ENCODE measurements around the gene MLLT1. TPM values are rescaled to one million over a fixed set of nuclear protein-coding genes. Genes with fewer than 3 reads are reported as not detected.

The MLLT1 gene
- total RNA-seq, 4 donors from 2014 or later = 5.9 to 103 (median 13.3) TPM

DNA sequence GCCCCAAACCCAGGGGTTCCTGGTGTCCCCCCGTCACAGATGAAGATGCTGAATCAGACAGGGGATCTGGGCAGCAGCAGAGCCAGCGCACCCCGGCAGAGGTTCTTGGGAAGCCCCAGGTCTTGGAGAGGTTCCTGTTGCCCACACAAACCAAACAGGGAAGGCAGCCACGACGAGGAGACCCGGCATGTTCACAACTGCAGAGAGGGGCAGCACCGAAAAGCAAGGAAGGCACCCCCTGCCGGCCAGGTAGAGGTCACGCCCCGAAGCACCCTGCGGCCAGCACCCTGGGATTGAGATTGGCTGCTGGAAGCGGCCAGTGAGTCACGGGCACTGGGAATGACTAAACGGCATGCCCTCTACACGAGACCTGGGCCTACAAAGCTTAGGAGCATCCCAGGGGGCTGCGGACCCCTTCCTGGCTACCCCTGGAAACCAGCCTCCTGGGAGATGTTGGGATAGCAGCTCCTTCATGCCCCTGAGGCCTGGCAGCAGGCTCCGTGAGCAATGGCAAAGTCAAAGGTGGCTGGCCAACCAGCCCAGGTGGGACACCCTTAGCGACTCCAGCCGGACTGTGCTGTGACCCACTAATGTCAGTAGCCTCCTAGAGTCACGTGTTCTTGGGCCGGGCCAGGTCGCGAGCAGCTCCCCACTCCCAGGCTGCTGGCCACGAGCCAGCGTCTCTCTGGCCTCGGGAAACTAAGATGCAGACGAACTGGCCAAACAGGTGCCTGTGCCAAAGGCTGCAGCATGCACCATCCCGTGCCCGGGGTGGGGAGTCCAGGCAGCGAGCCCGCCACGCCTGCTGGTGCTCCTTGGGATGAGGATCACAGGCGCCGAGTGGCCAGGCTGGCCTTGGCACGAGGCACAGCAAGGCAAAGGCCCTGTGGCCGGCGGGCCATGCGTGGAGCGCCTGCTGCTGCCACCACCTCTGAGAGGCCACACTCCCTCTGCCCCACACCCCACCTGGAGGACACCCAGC, 43.2 kb downstream of the MLLT1 start:
- no peak for TF ChIP-seq POLR2A (IDR thresholded peaks at IDR 0.05)
- TF ChIP-seq, protein P1, sequence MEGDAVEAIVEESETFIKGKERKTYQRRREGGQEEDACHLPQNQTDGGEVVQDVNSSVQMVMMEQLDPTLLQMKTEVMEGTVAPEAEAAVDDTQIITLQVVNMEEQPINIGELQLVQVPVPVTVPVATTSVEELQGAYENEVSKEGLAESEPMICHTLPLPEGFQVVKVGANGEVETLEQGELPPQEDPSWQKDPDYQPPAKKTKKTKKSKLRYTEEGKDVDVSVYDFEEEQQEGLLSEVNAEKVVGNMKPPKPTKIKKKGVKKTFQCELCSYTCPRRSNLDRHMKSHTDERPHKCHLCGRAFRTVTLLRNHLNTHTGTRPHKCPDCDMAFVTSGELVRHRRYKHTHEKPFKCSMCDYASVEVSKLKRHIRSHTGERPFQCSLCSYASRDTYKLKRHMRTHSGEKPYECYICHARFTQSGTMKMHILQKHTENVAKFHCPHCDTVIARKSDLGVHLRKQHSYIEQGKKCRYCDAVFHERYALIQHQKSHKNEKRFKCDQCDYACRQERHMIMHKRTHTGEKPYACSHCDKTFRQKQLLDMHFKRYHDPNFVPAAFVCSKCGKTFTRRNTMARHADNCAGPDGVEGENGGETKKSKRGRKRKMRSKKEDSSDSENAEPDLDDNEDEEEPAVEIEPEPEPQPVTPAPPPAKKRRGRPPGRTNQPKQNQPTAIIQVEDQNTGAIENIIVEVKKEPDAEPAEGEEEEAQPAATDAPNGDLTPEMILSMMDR (IDR thresholded peaks at IDR 0.05) = no peak
- H3K36me3 ChIP-seq = no peaks in the 10 kb centered on the region
- DNase-seq = peak in 1 of 2 donors; percentile 43
- no peak overlapping the region for H3K4me3 ChIP-seq
- intact Hi-C loops (cut with DNase I; ENCODE audit: low total_unique reads) = loop anchor here (5.0 kb wide), 1 partner anchor 36 kb away; no protein-coding TSS in a partner anchor
- H3K9me3 ChIP-seq = no peaks in the 10 kb centered on the region
- peak overlapping the region; percentile 26 to 87 for H3K27ac ChIP-seq
- no peaks in the 10 kb centered on the region for H3K27me3 ChIP-seq
- H3K4me1 ChIP-seq = peaks cover 13 to 35% of the 10 kb centered on the region in 2 donors

DNA sequence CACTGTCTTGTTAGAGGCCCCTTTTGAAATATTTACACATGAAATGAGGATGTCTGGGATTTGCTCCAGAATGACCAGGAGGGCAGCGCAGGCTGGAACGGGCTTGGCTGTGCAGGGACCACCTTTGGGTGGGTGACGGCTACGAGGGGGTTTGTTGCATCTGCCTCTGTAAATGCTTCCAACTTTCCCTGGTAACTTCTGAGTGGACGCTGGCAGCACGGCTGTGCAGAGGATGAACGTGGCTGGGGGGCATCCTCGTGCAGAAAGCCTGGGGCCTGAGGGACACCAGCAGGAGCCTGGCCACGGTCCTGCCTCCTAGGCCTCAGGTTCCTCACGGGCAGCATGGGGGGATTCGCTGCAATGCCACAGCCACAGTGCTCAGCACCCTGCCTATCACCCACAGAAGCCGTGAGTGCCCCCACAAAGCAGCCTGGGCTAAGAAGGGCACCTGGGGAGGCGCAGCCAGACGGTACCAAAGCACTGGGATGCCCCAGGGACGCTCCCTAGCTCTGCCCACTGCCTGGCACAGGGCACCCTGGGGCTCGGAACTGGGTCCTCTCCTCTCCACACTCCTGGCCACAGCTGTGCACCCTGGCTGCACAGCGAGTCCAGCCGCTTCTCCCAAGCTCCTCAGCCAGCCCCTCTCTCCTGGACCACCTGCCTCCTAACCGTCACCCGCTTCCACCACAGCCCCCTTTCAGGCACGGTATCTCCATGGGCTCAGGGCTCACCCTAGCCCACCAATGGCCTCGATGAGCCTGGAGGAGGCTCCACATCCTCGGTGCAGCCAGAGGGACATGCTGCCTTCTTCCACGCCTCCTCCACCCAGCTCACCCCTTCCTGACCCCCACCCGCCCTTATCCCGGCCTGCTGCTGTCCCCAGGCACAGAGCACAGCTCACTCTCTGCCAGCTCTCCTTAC, 44.5 kb downstream of the MLLT1 start:
- peak overlapping the region; percentile 36 to 87 for H3K27ac ChIP-seq
- no peak for DNase-seq
- intact Hi-C loops (cut with DNase I; ENCODE audit: low total_unique reads) = loop anchor here (5.0 kb wide), 1 partner anchor 37 kb away; no protein-coding TSS in a partner anchor
- H3K4me1 ChIP-seq = peaks cover 13 to 35% of the 10 kb centered on the region in 2 donors
- TF ChIP-seq, protein P1 (IDR thresholded peaks at IDR 0.05) = no peak
- TF ChIP-seq POLR2A (IDR thresholded peaks at IDR 0.05) = no peak
- H3K27me3 ChIP-seq = no peaks in the 10 kb centered on the region
- no peak overlapping the region for H3K4me3 ChIP-seq
- no peaks in the 10 kb centered on the region for H3K9me3 ChIP-seq
- H3K36me3 ChIP-seq = no peaks in the 10 kb centered on the region

DNA sequence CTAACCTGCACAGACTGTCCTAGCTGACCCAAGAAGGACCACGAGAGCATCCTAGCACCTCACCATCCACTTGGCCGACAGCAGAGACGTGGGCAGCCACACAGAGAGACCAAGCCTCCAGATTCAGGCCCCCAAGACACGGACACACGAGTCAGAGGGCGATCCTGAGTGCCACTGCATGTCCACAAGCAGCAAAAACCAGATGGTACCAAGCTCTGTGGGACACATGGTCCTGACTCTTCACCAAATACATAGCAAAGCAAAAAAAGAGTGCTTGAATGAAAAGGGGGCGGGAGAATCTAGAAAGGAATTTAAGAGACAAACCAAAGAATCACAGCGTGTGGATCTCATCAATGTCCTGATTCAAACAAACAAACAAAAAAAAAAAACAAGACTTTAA, 45.2 kb downstream of the MLLT1 start:
- no peaks in the 10 kb centered on the region for H3K9me3 ChIP-seq
- no peaks in the 10 kb centered on the region for H3K27me3 ChIP-seq
- TF ChIP-seq POLR2A (IDR thresholded peaks at IDR 0.05) = no peak
- TF ChIP-seq, protein P1 (IDR thresholded peaks at IDR 0.05) = no peak
- no peak for DNase-seq
- no peaks in the 10 kb centered on the region for H3K36me3 ChIP-seq
- no peak overlapping the region for H3K4me3 ChIP-seq
- peaks cover 13 to 29% of the 10 kb centered on the region in 2 donors for H3K4me1 ChIP-seq
- intact Hi-C loops (cut with DNase I; ENCODE audit: low total_unique reads) = no loop called here
- H3K27ac ChIP-seq = peak overlapping the region; percentile 73 to 87

DNA sequence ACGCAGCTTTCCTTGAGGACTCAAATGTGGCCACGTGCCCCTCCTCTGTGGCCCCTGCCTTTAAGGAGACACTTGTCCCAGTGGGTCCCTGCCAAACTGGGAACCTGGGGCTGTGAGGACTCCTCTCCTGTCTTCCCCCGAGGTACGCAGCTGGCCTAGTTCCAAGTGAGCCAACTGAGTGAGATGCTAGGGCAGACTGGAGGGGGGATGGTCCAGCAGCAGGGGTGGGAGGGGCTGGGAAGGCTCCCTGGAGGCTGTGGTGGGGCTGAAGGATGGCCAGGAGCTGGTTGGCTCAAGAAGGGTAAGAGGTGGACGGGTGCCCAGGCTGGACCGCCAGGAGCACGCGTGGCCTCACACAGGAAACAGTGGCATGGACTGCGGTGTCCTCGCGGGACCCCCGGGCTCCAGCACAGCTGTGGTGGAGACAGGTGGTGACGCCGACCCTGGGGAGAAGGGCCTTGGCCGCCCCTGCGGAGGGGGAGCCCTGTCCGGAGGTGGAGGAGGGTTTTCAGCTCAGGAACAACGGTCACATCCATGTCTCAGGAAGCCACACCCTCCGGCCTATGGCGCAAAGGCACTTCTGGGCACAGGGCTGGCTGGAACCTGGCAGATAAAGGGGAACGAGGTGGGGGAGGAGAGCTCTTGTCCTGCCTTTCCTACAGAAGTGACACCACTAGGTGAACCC, 45.8 kb downstream of the MLLT1 start:
- Histone ChIP-seq H3K36me3 (no peaks in the 10 kb centered on the region), H3K9me3 (no peaks in the 10 kb centered on the region), H3K4me1 (peaks cover 13 to 24% of the 10 kb centered on the region in 2 donors), H3K27me3 (no peaks in the 10 kb centered on the region), H3K4me3 (no peak overlapping the region), H3K27ac (peak overlapping the region; percentile 73 to 87)
- DNase-seq = peak; percentile 39 to 65
- intact Hi-C loops (cut with DNase I; ENCODE audit: low total_unique reads) = no loop called here
- no peak for TF ChIP-seq POLR2A (IDR thresholded peaks at IDR 0.05)
- TF ChIP-seq, protein P1 (IDR thresholded peaks at IDR 0.05) = no peak

Data from uterus (tissue), 4 donors.